ENCODE measurements around the gene CREBZF.
"Not testable (repeated sequence)": the region's sequence is repeated elsewhere in the genome, so short reads cannot be mapped to it uniquely, and the experiment has no call there.

The CREBZF gene

GRCh38 chr11:85664615-85665481 lies at the start of gene CREBZF:
CREBZF (minus strand) TSS chr11:85665129; CDS start chr11:85664875, 254 bp downstream.
- DNase-seq = peak; percentile 82

GRCh38 chr11:85712953-85713352 lies 48.0 kb upstream of the CREBZF start:
- no peak for DNase-seq

GRCh38 chr11:85710917-85711316 lies 46.0 kb upstream of the CREBZF start:
- no peak for DNase-seq

DNA sequence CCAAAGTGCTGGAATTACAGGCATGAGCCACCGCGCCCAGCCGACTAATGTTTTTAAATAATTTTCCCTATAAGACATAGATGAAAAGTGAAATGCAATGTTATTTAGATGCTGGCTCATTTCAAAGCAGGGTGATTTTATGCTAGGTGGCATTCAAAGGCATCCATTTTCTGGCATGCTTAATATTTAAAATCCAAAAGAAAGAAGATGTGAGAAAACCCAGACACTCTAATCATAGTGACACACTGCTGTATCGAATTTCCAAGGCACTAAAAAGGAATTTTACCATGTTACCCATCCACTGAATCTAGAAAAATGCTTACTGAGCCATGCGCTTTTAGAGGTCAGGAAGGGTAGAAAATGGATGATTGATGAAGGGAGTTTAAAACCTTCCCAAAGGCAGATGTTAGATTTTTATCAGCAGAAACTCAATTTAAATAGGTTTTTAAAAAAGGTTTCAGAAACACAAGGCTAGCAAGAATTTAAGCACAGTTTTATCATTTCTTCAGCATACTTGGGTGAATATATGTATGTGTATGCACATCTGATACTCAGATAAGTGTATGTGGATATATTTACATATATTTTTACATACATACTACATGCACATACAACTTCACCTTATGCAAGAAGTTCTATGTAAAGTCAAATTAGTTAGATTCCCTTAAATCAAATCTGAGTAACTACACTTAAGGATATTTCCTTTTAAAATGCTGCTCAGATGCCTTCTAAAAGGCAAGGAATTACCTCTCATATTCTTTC lies 45.2 kb upstream of the CREBZF start:
- DNase-seq = no peak

DNA sequence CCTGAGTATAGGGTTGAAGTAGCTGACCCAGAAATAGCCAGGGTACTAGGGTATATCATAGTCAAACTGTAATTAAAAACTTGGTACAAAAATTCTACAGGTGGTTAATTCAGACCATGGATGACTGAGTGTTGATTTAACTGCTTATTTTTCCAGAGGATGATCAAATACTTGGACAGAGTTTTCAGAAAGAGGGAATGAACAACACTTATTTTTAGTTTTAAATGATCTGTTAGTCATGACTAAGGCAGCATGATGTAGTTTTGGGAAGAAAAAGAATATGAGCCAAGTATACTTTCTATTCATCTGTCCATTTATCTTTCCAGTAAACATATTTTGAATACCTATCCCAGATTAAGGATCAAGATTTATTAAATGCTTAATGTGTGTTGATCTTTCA lies 40.9 kb upstream of the CREBZF start:
- no peak for DNase-seq

DNA sequence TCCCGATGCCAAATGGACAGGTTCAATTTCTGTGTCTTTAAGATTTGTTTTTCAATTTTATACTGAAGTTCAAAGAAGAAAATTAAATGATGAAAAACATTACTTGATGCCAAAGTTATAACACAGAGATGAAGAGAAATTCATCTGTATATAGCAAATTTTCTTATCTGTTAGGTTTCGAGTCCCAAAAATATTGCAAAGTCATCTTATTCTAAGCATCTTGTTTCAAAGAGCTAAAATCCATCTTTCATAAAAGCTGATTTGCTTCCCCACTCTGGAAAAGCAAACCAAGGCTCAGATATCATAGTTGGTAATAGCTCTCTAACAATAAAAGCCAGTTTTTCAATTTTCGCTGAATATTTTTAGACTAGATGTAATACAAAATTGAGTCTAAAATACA lies 40.0 kb upstream of the CREBZF start:
- DNase-seq = no peak

DNA sequence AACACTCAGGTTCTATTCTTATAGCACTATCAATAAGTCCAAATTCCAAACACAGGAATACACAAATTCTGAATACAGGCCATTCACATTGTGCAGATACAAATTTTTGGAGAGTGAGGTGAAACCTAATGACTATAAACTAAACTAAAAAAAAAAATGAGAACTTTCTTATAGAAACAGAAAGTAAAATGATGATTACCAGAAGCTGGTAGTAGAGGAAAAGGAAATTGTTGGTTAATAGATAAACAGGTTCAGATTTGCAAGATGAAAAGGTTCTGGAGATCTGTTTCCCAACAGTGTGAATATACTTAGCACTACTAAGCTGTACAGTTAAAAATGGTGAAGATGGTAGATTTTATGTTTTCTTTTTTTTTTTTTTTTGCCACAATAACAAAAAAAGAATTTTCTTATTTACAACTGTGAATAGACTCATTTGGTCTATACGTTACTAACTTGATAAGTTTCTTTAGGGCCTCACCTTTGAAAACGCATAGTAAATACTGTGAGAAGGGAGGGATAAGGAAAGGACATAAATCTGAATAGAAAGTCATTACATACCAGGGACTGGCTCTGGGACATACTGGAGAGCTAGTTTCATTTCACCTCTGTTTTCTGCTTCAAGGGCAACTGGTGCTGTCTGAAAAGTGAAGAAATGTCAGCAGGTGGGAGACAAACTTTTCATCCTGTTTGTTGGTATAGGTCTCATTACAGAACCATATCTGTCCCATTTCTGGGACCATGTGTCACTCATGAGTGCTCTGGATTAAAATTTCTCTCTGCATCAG lies 35.2 kb upstream of the CREBZF start:
- DNase-seq = no peak

- no peak for DNase-seq
Observed at GRCh38 chr11:85698195-85698594, 33.3 kb upstream of the CREBZF start.

GRCh38 chr11:85697747-85698146 lies 32.8 kb upstream of the CREBZF start:
- no peak for DNase-seq

DNA sequence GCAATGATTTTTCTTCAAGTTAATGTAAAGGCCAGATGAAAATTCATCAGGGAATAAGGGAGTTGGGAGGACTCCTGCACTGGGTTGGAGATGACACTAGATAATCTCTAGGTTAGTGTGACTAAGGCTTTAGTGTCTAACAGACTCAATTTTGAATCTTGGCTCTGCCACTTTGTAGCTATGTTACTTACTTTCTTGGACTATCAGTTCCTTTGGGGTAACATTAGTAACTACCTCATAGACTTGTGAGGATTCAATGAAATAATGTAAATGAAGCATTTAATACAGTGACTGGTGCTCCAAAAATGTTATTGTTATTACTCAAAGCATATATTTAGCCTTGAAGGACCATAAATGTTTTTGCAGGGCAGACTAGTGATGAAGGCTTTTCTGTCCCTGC lies 30.6 kb upstream of the CREBZF start:
- no peak for DNase-seq

DNA sequence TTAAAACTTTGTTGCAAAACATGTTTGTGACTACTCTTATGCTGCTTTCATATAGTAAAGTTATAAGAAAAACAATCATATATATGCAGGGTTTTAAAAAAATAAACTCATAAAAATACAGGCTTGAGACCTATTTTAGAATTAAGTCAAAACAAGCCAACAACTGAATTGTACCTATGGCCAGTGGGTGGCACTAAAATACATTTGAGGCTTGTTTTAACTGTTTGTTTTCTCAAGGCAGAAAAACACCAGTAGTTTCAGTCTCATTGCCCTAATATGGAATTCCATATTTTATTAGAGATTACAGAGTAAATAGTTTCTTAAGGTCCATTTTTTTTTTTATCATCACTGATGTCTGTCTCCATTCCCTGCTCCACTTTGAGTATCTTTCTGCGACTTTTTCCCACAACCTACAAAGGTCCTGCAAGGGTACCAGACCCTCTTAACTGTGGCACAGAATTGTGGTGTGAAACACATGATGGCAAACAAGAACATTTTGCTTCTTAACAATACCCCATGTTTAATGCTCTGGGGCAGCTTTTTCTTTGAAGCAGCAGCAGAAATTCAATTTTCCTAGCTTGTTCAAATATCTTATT lies 29.6 kb upstream of the CREBZF start:
- DNase-seq = no peak

DNA sequence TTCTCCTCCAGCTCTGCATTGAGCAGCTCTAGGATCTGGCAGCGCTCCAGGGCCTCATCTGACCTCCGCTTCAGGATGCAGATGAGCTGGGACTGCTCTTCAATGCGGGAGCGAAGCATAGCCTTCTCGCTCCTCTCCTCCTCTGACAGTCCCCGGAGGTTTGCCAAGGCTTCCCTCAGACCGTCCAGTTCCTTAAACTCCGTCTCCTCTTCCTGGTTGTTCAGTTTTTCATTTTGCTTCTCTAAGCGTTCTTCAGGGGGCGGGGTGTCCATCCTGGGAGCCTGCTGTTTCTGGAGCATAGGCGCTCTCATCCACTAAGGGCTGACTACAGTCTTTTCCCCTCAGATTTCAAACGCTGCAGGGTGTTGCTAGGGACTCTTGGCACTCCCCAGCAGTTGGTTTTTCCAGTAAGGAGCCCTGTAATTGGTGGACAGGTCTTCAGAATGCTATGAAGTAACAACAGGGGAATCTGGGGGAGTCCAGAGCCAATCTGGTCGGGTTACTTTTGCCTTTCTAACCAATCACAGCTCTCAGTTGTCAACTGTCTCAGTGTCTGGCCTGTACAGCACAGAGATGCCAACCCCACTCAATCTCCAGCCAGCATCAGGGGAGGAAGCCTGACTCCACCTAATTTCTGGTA lies 21.0 kb upstream of the CREBZF start, which contains the start of gene CCDC89:
CCDC89 (minus strand) TSS at position 376 of the 640 bp plus-strand sequence; CDS start at position 311, 65 bp downstream.
- no peak for DNase-seq

DNA sequence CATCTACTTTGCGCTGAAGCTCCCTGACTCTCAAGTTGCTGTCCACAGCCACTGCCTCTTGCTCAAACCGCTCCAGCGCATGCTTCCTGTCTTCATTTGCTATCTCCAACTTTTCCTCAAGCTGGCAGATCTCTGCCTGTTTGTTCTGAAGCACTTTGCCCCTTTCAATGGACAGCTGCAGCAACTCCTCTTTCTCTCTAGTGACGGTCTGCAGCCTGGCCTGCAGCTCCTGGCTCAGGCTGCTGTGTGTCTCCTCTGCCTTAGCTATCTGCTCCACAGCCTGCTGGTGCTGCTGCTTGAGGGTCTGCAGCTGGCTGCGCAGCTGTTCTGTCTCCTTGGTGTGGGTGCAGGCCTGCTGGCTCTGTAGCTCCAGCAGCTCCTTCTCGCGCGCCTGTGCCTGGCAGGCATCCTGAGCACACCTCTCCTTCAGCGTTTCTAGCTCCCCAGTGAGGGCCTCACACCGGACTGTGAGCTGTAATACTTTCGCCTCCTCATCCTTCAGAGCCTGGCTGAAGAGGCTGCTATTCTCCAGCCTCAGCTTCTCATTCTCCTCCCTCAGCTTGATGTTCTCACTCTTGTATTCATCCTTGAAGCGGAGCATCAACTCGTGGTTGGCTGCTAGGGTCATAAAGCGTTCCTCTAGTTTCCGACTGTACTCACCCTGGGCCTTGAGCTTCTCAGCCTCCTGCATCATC lies 20.3 kb upstream of the CREBZF start:
- DNase-seq = no peak

GRCh38 chr11:85682330-85683305 lies 17.7 kb upstream of the CREBZF start:
- peak; percentile 14 for DNase-seq

DNA sequence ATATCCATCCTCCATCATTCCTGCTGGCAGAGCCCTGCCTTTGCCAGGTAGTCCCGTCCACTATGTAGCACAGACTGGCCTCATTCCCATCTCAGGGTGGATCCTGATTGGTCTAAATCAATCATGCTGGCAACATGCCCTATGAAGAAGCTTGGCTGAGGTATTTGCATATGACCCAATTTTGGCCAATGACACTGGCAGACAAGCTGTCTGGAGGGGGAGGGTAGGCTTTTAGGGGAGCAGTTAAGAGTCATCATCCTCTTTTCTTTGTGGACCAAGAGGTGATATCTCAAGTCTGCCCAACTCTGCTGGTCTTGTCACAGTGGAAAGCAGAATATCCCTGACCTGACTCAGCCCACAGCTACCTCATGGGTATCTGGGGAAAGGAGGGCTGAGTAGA lies 16.0 kb upstream of the CREBZF start:
- DNase-seq = no peak

DNA sequence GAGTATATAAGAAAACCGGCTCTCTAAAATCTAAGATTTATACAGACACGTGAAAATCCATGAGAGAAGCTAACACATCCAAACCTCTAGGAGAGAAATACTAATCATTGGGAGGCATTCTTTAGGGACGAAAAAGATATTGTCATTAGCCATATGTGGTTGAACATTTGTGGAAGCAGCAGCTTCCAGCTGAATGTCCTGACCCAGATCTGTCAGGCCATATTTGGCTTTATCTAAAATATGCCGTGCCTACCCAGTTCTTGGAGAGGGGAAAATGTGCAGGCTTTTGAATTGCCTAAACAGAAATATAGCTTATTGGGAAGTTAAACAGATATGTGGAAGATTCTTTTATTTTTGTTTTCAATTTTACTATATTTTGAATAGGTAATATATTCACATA lies 14.6 kb upstream of the CREBZF start:
- no peak for DNase-seq

DNA sequence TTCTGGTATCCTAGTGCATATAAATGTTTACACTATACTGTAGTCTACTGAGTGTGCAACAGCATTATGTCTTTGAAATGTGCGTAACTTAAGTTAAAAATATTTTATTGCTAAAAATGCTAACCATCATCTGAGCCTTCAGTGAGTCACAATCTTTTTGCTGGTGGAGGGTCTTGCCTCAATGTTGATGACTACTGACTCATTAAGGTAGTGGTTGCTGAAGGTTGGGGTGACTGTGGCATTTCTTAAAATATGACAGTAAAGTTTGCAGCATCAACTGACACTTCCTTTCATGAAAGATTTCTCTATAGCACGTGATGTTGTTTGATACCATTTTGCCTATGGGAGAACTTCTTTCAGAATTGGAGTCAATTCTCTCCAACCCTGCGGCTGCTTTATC lies 8.5 kb upstream of the CREBZF start:
- DNase-seq = no peak

DNA sequence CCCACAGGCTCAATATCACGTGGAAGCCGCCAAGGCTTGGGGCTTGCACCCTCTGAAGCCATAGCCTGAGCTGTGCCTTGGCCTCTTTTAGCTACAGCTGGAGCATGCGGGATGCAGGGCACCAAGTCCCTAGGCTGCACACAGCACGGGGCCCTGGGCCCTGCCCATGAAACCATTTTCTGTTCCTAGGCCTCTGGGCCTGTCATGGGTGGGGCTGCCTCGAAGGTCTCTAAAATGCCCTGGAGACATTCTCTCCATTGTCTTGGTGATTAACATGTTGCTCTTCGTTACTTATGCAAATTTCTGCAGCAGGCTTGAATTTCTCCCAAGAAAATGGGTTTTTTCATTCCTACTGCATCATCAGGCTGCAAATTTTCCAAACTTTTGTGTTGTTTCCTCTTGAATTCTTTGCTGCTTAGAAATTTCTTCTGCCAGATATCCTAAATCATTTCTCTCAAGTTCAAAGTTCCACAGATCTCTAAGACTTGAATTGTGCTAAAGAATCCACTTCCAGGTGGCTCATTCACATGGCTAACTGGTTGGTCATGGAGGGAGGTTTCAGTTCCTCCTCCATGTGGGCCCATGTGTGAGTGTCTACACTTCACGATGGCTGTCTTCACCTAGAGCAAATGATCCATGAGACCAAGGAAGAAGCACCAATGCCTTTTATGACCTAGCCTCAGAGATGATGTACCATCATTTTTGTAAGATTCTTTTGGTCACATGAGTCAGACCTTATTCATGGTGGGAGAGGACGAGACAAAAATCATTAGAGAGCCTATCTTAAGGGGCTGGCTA lies 7.4 kb upstream of the CREBZF start:
- DNase-seq = no peak

GRCh38 chr11:85670949-85671663 lies 6.2 kb upstream of the CREBZF start:
- not testable (repeated sequence) for DNase-seq

Measured in NCI-H1694 treated with DMSO at 0.1 percent for 48 hours (cell line).